Skeletal muscle cell (primary cell): ENCODE measurements around the gene DACT2.
"Not testable (repeated sequence)": the region's sequence is repeated elsewhere in the genome, so short reads cannot be mapped to it uniquely, and the experiment has no call there.

Source experiments
- DNase-seq: peaks from one replicate; pipeline ENCODE4 v3.0.0-alpha.2; 2010; ENCODE audit warnings: low read depth
- H3K4me3 ChIP-seq: 2 replicates; pipeline ENCODE4 v1.5.1; 2011; ENCODE audit warnings: low read depth, mild to moderate bottlenecking, control low read depth, low read length, moderate library complexity

Gene DACT2

DNA sequence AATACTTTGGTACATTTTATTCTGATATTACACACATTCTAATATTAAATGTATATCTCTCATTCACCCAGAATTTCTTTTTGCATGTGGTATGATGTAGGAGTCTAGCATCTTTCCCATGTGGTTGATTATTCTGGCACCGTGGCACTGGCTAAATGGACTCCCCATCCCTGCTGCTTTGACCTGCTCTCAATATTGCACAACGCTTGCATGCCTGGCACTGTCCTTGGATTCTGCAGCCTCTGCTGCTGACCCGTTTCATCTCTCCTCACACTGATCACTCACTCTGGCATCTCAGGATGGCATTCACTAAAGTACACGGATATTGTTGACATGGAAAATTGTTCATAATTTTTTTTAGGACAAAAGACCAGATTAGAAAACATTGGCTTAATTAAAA lies 11.5 kb upstream of the DACT2 start:
- no peak for DNase-seq
- no peak overlapping the region for H3K4me3 ChIP-seq

DNA sequence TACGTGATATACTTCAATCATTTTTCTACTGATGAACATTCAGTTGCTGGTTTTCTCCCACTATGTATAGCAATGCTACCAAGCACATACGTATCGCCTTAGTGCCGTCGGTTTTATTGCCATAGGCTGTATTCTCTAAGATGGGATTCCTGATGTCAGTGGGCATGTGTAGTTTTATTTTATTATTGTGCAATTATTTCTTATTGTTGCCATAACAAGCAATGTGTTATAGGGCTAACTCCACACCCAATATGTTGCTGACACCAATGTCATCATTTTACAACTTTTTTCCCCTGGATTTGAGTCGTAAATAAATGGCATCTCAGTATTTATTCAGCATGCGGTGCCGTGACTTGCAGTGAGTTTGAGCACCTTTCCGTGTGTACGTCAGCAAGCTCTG lies 10.8 kb upstream of the DACT2 start:
- H3K4me3 ChIP-seq, result no peak overlapping the region

DNA sequence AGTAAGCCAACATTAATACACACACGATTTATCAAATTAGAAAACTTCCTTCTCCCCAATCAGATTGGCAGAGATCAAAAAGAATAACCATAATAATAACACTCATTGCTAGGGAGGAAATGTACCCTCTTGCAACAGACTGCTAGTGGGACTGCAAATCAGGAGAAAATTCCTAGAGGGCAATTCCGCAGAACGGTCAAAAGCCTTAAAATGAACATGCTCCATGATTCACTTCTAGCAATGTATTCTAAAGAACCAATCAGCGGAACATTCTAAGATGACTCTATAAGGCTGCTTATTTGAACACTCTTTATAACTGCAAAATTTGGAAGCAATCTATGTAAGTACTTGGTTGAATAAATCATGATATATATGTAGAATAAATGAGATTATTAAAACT lies 8.5 kb upstream of the DACT2 start:
- no peak overlapping the region for H3K4me3 ChIP-seq
- no peak for DNase-seq

More for the DNA sequence above, 10.8 kb upstream of the DACT2 start:
- no peak for DNase-seq

GRCh38 chr6:168326294-168327261 lies 7.0 kb upstream of the DACT2 start:
- no peak overlapping the region for H3K4me3 ChIP-seq
- DNase-seq, result no peak

- H3K4me3 ChIP-seq, result no peak overlapping the region
- no peak for DNase-seq
Observed at GRCh38 chr6:168322966-168323365, 3.4 kb upstream of the DACT2 start.

- no peak overlapping the region for H3K4me3 ChIP-seq
- DNase-seq, result no peak
Observed at GRCh38 chr6:168320634-168321033, 1.1 kb upstream of the DACT2 start.

DNA sequence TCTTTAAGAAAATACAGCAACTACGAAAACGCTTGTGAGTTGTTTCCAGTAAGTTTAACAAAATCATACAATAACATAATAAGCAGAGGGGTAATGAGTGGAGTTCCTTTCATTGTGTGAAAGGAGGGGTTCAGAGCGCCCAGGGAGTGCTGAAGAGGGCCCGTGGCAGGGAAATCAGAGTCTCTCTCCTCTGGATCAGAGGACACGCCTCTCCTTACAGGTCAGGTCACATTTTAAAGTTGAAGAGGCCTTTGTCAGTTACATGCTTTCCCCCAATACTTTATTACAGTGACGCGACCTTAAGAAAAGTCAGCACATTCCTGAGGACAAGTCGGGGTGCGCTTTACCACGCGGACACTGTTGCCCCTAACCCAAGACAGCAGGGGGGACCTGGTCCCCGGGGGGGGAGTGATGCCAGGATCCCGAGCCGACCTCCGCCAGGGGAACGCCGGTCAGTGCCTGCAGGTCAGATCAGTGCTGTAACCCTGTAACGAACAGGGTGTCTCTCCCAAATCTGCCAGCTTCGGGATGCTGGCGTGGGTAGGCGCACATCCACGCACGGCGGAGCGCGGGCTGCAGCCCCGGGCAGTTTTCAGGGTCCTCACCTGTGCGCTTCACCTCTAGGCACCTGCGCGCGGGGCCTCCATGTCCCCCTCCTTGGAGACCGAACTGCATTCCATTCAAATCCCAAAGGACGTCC lies 848 bp downstream of the DACT2 start:
- H3K4me3 ChIP-seq, result no peak overlapping the region
- no peak for DNase-seq

- no peak overlapping the region for H3K4me3 ChIP-seq
- no peak for DNase-seq
Observed at GRCh38 chr6:168318090-168318489, 1.5 kb downstream of the DACT2 start.

GRCh38 chr6:168315596-168315995 lies 4.0 kb downstream of the DACT2 start:
- no peak overlapping the region for H3K4me3 ChIP-seq
- DNase-seq, result no peak

DNA sequence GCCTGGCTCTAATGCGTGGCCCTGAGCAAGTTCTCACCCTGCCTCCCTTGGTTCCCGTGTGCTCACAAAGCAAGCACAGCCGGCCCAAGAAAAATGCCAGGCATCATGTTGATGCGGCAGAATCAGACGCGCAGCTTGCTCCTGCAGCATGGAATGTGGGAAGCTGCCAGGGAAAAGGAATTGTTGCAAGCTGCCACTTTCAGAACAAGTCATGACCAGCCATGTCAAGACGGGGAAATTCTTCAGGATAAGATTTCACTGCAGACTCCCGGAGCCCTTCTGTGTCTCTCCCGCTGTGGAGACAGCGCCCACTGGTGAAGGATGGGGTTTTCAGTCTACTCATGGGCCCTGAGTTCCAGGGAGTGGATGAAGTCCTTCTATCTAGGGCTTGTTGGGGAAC lies 4.6 kb downstream of the DACT2 start:
- no peak for DNase-seq
- no peak overlapping the region for H3K4me3 ChIP-seq

DNA sequence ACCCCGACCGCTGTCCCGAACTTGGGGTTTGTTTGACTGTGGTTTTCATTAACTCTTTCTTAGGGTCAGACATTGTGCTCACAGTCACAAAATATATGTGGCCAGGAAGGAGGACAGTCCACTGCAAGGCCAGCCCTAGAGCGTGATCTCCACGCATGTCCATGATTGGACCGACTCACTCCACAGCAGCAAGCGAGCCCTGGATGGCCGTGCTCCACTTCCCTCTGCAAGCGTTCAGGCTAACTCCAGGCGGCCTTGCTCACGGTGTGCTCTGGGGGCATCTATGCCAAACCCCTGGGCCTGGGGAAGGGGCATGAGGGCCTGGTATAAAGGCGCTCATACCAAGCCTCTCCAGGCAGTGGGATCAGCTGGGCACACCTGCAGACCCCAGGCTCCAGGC lies 5.6 kb downstream of the DACT2 start:
- H3K4me3 ChIP-seq, result no peak overlapping the region

GRCh38 chr6:168313431-168314011 lies 6.1 kb downstream of the DACT2 start:
- no peak for DNase-seq
- no peak overlapping the region for H3K4me3 ChIP-seq

More for the DNA sequence above, 5.6 kb downstream of the DACT2 start:
- DNase-seq, result no peak

DNA sequence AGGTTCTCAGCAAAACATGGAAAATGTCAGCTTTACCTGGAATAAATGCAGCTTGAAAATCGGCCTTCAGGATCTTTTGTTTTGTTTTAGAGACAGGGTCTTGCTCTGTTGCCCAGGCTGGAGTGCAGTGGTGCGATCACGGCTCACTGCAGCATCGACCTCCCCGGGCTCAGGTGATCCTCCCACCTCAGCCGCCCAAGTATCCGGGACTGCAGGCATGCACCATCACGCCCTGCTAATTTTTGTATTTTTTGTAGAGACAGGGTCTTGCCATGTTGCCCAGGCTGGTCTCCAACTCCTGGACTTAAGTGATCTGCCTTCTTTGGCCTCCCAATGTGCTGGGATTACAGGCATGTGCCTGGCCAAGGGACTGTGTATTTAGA lies 7.5 kb downstream of the DACT2 start:
- not testable (repeated sequence) for H3K4me3 ChIP-seq, DNase-seq

DNA sequence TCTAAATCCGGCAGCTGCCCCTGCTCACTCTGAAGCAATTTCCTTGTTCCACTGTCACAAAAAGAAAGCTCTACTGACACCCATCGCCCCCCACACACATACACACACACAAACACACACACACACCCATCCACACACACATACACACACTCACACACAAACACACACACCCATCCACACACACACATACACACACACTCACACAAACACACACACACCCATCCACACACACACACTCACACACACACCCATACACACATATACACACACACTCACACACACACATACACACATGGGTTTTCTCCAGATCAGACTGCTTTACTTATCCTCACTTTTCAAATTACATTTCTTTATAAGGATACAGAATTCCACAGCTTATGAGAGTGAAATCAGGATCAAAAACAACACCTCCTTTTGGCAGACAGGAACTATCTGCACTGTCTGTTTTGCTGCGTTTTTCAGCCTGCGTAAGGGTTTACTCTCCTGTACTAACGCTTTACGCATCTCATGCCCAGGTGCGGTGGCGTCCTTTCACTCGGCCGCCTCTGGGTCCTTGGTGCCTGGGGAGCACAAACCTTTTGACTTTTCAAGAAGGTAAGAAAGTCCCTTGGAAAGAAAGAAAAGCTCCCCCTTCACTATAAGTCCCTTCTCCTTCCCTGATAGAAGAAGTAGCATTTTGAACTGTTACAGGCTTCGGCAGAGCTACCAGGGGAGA lies 8.0 kb downstream of the DACT2 start:
- DNase-seq, result no peak
- H3K4me3 ChIP-seq, result no peak overlapping the region

- H3K4me3 ChIP-seq, result no peak overlapping the region
- DNase-seq, result no peak
Observed at GRCh38 chr6:168310945-168311344, 8.6 kb downstream of the DACT2 start.

GRCh38 chr6:168310403-168310802 lies 9.2 kb downstream of the DACT2 start:
- DNase-seq, result no peak

DNA sequence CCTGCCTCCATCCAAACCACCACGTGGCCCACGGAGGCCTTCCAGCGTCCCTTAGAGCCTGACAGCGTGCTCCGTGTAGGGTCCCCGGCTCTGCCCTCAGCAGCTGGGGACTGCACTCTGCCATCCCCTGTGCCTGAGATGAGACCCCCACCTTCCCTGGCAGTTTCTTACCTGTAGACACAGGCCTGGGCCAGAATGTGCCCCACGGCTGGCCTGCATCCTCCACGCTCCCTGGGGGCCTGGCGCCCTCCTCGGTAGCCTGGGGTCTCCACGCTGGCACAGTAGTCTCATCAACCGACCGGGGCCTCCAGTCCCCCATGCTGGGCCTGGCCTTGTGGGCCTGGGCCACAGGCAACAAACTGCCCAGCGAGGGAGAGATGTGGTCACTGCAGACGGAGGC lies 9.6 kb downstream of the DACT2 start:
- no peak overlapping the region for H3K4me3 ChIP-seq
- no peak for DNase-seq

More at GRCh38 chr6:168310403-168310802, 9.2 kb downstream of the DACT2 start:
- no peak overlapping the region for H3K4me3 ChIP-seq

- no peak overlapping the region for H3K4me3 ChIP-seq
- no peak for DNase-seq
Observed at GRCh38 chr6:168309183-168309582, 10.4 kb downstream of the DACT2 start.

DNA sequence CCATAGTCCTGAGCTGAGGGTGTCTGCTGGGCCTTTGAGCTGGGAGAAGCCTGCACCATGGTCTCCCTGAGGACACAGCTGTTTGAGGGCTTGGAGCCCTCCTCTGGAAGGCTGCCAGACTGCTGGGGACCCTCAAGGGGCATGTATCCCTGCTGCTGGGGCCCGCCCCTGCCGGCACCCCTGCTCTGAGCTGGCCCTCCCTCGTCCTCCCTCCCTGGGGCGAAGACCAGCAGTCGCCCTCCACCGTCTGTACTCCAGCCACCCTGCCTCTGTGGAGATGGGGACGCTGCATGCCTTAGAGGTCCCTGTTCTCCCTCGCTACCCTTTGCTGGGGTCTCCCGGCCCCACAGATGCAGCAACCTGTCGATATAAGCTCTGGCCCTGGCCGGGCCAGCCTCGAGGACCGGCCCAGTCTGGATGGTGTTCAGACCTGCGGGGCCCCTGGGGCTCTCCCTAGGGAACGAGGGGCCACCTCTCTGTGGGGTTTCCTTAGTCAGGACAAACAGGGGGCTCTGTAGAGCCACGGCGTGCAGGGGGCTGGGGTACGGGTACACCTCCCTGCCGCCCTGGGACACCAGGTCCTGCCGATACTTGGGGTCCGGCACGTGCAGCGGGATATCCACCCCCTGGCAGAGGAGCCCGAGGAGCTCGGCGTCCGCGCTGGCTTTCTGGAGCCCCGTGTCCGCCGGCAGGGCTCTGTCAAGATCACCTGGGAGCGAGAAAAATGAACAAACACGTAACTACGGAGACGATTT lies 11.0 kb downstream of the DACT2 start:
- DNase-seq, result no peak
- no peak overlapping the region for H3K4me3 ChIP-seq
